ENCODE measurements around the gene SNAPC1. TPM values are rescaled to one million over a fixed set of nuclear protein-coding genes. Genes with fewer than 3 reads are reported as not detected.

The SNAPC1 gene
- total and polyA plus RNA-seq, 2 of the 13 experiments (the other 11 are each of a cell fraction or from before 2014, with no cell fraction given), result 2.6 to 8.5 TPM

- H3K36me3 ChIP-seq (replicated peaks in 1 of 2; ENCODE audit: control insufficient read depth in 1 of 2, insufficient read depth in 2 of 2, low read length in 2 of 2), result no peaks in the 10 kb centered on the region
- intact Hi-C loops (cut with micrococcal nuclease; ENCODE audit: unreplicated experiment), result loop anchor here (10.0 kb wide), 1 partner anchor 305 kb away; no protein-coding TSS in a partner anchor
- FAIRE-seq (no peak), ATAC-seq (no peak), DNase-seq (ENCODE audit: low spot score) (no peak)
- H3K4me1 ChIP-seq (ENCODE audit: insufficient read depth, low read length), result no peaks in the 10 kb centered on the region
- H3K27me3 ChIP-seq (ENCODE audit: control insufficient read depth in 1 of 2, insufficient read depth in 2 of 2, low read length in 2 of 2), result no peaks in the 10 kb centered on the region
- 22% methylated on average over 4 of the region's 4 CpGs for WGBS (ENCODE audit: low lambda C conversion rate)
- H4K20me1 ChIP-seq (ENCODE audit: insufficient read depth, low read length), result no peaks in the 10 kb centered on the region
- BruUV-seq (replicated peaks), result no TSS peak
- no peaks in the 10 kb centered on the region for H3K9me3 ChIP-seq (ENCODE audit: low read length)
- ChIA-PET POLR2A (no interaction called here), CTCF (ENCODE audit: low intra/inter-chr PET ratio, low total read pairs) (no interaction called here)
- H3K27ac ChIP-seq (ENCODE audit: extremely low read length, insufficient read depth, low read length), result no peak overlapping the region
- no peaks in the 10 kb centered on the region for H3K79me2 ChIP-seq (ENCODE audit: insufficient read depth, low read length)
- in situ Hi-C loops (cut with HindIII; ENCODE audit: extremely low pct_ligation_motif_present, low pct_unique_long_range_greater_than_20kb), result loop anchor here (5.0 to 25.0 kb wide), 2 partner anchors 382 to 552 kb away; partner anchors contain the start of gene TMEM30B
- H3K4me3 ChIP-seq (replicated peaks in 1 of 3; ENCODE audit: insufficient read depth in 1 of 3, low read depth in 2 of 3, low read length in 3 of 3), result no peak overlapping the region
- H3K4me2 ChIP-seq (ENCODE audit: low read depth, low read length), result no peak overlapping the region
- no peak for TF ChIP-seq ADNP (CRISPR knock-in tag; IDR thresholded peaks at IDR 0.05)
- no peak for TF ChIP-seq BRF2 (CRISPR knock-in tag; IDR thresholded peaks at IDR 0.05)
- no peak for TF ChIP-seq SP5 (CRISPR knock-in tag; IDR thresholded peaks at IDR 0.05; ENCODE audit: borderline replicate concordance, low read depth)
- no peak for TF ChIP-seq SNRNP70 (IDR thresholded peaks at IDR 0.05; ENCODE audit: low read depth, low read length)
- TF ChIP-seq PRMT3 (CRISPR knock-in tag; IDR thresholded peaks at IDR 0.05; ENCODE audit: borderline replicate concordance, low read depth), result no peak
- no peak for TF ChIP-seq AHDC1 (CRISPR knock-in tag; IDR thresholded peaks at IDR 0.05; ENCODE audit: borderline replicate concordance)
- TF ChIP-seq ZNF850 (CRISPR knock-in tag; conservative IDR thresholded peaks at IDR 0.05), result no peak
- TF ChIP-seq TARDBP (CRISPR knock-in tag; IDR thresholded peaks at IDR 0.05), result no peak
- no peak for TF ChIP-seq ZNF138 (CRISPR knock-in tag; IDR thresholded peaks at IDR 0.05; ENCODE audit: low read depth)
- no peak for TF ChIP-seq ZNF331 (CRISPR knock-in tag; IDR thresholded peaks at IDR 0.05)
- no peak for TF ChIP-seq CBFB (CRISPR knock-in tag; IDR thresholded peaks at IDR 0.05)
- no peak for TF ChIP-seq ZSCAN29 (CRISPR knock-in tag; conservative IDR thresholded peaks at IDR 0.05)
- no peak for TF ChIP-seq ZBTB3 (CRISPR knock-in tag; IDR thresholded peaks at IDR 0.05; ENCODE audit: borderline replicate concordance, low read depth)
- TF ChIP-seq NFYB (CRISPR knock-in tag; IDR thresholded peaks at IDR 0.05), result no peak
- TF ChIP-seq ZNF788 (CRISPR knock-in tag; IDR thresholded peaks at IDR 0.05; ENCODE audit: borderline replicate concordance), result no peak
- no peak for TF ChIP-seq ZNF101 (CRISPR knock-in tag; IDR thresholded peaks at IDR 0.05; ENCODE audit: borderline replicate concordance, low read depth)
- no peak overlapping the region for H3K9ac ChIP-seq (ENCODE audit: insufficient read depth, low read depth, low read length)
- H2AFZ ChIP-seq (ENCODE audit: low read length), result no peak overlapping the region
Measured at GRCh38 chr14:61839507-61839906, 77.3 kb downstream of the SNAPC1 start.
